WTC11 (cell line): Measurements from ENCODE around the gene DCST2.

Experiments used
- ATF6 ChIP-seq: sonication (generic); formaldehyde crosslinking; IDR thresholded peaks from 2 replicates; pipeline ENCODE4 v1.8.1; 2023; ENCODE audit warnings: mild to moderate bottlenecking, missing genetic modification reagents
- CTCF ChIP-seq: fragments of 200-600 bp; IDR thresholded peaks from 2 replicates; pipeline ENCODE4 v1.8.0; 2022; ENCODE audit warnings: antibody characterized with exemption
- HMGA2 ChIP-seq: fragments of 250-450 bp; sonication (Bioruptor Pico); IDR thresholded peaks from 2 replicates; pipeline ENCODE4 v1.4.0; 2021; ENCODE audit warnings: mild to moderate bottlenecking, moderate library complexity
- JAZF1 ChIP-seq: fragments of 250-450 bp; sonication (Bioruptor Pico); IDR thresholded peaks from 2 replicates; pipeline ENCODE4 v1.9.0; 2021; ENCODE audit warnings: moderate library complexity, mild to moderate bottlenecking, inconsistent platforms

GRCh38 chr1:155051777-155052398 lies 18.3 kb upstream of the DCST2 start:
- TF ChIP-seq HMGA2 (CRISPR knock-in tag): no peak
- no peak for TF ChIP-seq CTCF
- no peak for TF ChIP-seq JAZF1 (CRISPR knock-in tag)
- TF ChIP-seq ATF6: no peak
